ENCODE data around the gene KCNG4.

DNA sequence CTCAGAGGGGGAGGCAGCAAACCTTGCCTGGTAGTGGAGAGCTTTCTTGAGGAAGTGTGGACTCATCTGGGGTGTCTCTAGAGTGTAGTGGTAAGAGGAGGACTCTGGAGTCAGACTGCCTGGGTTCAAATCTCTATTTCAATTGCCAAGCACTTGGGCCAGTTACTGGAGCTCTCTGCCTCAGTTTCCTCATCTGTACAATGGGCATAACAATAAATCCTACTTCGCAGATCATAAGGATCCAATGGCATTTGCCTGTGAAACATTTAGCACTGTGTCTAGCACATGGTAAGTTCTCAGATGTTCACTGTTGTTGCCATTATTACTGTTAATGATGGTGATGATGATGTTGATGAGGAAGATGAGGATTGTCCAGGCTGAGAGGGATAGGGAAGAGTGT is 31.2 kb upstream of the KCNG4 start:
- TF ChIP-seq, protein P1, sequence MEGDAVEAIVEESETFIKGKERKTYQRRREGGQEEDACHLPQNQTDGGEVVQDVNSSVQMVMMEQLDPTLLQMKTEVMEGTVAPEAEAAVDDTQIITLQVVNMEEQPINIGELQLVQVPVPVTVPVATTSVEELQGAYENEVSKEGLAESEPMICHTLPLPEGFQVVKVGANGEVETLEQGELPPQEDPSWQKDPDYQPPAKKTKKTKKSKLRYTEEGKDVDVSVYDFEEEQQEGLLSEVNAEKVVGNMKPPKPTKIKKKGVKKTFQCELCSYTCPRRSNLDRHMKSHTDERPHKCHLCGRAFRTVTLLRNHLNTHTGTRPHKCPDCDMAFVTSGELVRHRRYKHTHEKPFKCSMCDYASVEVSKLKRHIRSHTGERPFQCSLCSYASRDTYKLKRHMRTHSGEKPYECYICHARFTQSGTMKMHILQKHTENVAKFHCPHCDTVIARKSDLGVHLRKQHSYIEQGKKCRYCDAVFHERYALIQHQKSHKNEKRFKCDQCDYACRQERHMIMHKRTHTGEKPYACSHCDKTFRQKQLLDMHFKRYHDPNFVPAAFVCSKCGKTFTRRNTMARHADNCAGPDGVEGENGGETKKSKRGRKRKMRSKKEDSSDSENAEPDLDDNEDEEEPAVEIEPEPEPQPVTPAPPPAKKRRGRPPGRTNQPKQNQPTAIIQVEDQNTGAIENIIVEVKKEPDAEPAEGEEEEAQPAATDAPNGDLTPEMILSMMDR (conservative IDR thresholded peaks at IDR 0.05; ENCODE audit: low read length) = no peak
- no peak for TF ChIP-seq EZH2phosphoT487 (IDR thresholded peaks at IDR 0.05; ENCODE audit: borderline replicate concordance)

All from Loucy (cell line).